Measurements from ENCODE around the gene SLC35G4. TPM values are rescaled to one million over a fixed set of nuclear protein-coding genes. Genes with fewer than 3 reads are reported as not detected.

Gene SLC35G4

Small RNAs within 50 kb of the gene (microRNA-seq; reads per million reads assigned to microRNA genes)
- not detected for gene MIR7153

All from HL-60 (cell line).